HG03025 (cell line): Measurements from ENCODE around the gene POLR1E.

Experiments used
- ATAC-seq: cut with Tn5 transposase; IDR thresholded peaks from one replicate; pipeline ENCODE4 v1.9.1; 2021; ENCODE audit warnings: mild to moderate bottlenecking, moderate library complexity; ENCODE audit not compliant: unreplicated experiment, low FRiP score

The POLR1E gene

GRCh38 chr9:37531699-37532098 is 46.0 kb downstream of the POLR1E start:
- ATAC-seq, result no peak

GRCh38 chr9:37534412-37534811 is 48.7 kb downstream of the POLR1E start:
- no peak for ATAC-seq

GRCh38 chr9:37534901-37535300 is 49.2 kb downstream of the POLR1E start:
- ATAC-seq, result no peak

GRCh38 chr9:37538099-37538498 is 52.4 kb downstream of the POLR1E start:
- ATAC-seq, result no peak

GRCh38 chr9:37539634-37540033 is 53.9 kb downstream of the POLR1E start:
- ATAC-seq, result no peak

- ATAC-seq, result no peak
Measured at GRCh38 chr9:37540634-37541033, 54.9 kb downstream of the POLR1E start.

- no peak for ATAC-seq
Measured at GRCh38 chr9:37541465-37541864, 55.7 kb downstream of the POLR1E start.

GRCh38 chr9:37542488-37542887 is 56.7 kb downstream of the POLR1E start:
- ATAC-seq, result no peak

GRCh38 chr9:37542895-37543294 is 57.1 kb downstream of the POLR1E start:
- no peak for ATAC-seq

GRCh38 chr9:37543468-37543867 is 57.7 kb downstream of the POLR1E start:
- no peak for ATAC-seq

- ATAC-seq, result no peak
Measured at GRCh38 chr9:37547328-37547878, 61.7 kb downstream of the POLR1E start.

GRCh38 chr9:37549527-37549926 is 63.8 kb downstream of the POLR1E start:
- no peak for ATAC-seq

GRCh38 chr9:37550781-37551180 is 65.0 kb downstream of the POLR1E start:
- ATAC-seq, result no peak

GRCh38 chr9:37551468-37551867 is 65.7 kb downstream of the POLR1E start:
- ATAC-seq, result no peak

GRCh38 chr9:37551888-37552287 is 66.1 kb downstream of the POLR1E start:
- no peak for ATAC-seq
